HG03442 (cell line): ENCODE results near the gene SPTBN4.
"Not testable (repeated sequence)": the region's sequence is repeated elsewhere in the genome, so short reads cannot be mapped to it uniquely, and the experiment has no call there.

Experiments
- ATAC-seq: cut with Tn5 transposase; IDR thresholded peaks from one replicate; pipeline ENCODE4 v1.9.1; 2021; ENCODE audit warnings: mild to moderate bottlenecking, moderate library complexity; ENCODE audit not compliant: unreplicated experiment

Gene SPTBN4

GRCh38 chr19:40613690-40614621 lies 147.2 kb downstream of the SPTBN4 start:
- peak; percentile 32 for ATAC-seq

- ATAC-seq = no peak
Measured at GRCh38 chr19:40614622-40615411, 148.0 kb downstream of the SPTBN4 start.

GRCh38 chr19:40616178-40616577 lies 149.4 kb downstream of the SPTBN4 start:
- no peak for ATAC-seq

- ATAC-seq = no peak
Measured at GRCh38 chr19:40616941-40617340, 150.1 kb downstream of the SPTBN4 start.

GRCh38 chr19:40617961-40618360 lies 151.2 kb downstream of the SPTBN4 start:
- ATAC-seq = no peak

GRCh38 chr19:40619333-40620160 lies 152.7 kb downstream of the SPTBN4 start:
- no peak for ATAC-seq

- no peak for ATAC-seq
Measured at GRCh38 chr19:40620161-40620485, 153.3 kb downstream of the SPTBN4 start.

- no peak for ATAC-seq
Measured at GRCh38 chr19:40621283-40621682, 154.5 kb downstream of the SPTBN4 start.

- ATAC-seq = no peak
Measured at GRCh38 chr19:40621966-40622772, 155.4 kb downstream of the SPTBN4 start.

- ATAC-seq = no peak
Measured at GRCh38 chr19:40622773-40623075, 155.9 kb downstream of the SPTBN4 start.

- ATAC-seq = no peak
Measured at GRCh38 chr19:40623403-40624251, 156.8 kb downstream of the SPTBN4 start.

GRCh38 chr19:40624369-40625153 lies 157.8 kb downstream of the SPTBN4 start:
- ATAC-seq = not testable (repeated sequence)

GRCh38 chr19:40625406-40626120 lies 158.8 kb downstream of the SPTBN4 start:
- ATAC-seq = no peak
